Thoracic aorta (tissue), 2 donors: ENCODE results near the gene TRPV2. TPM values are rescaled to one million over a fixed set of nuclear protein-coding genes. Genes with fewer than 3 reads are reported as not detected.
"Not testable (repeated sequence)": the region's sequence is repeated elsewhere in the genome, so short reads cannot be mapped to it uniquely, and the experiment has no call there.

Experiments
- ATAC-seq: fragments of 150-250 bp; one replicate; pipeline ENCODE4 v1.8.0; 2017; ENCODE audit warnings: low read depth; ENCODE audit not compliant: insufficient number of reproducible peaks, low FRiP score
- DNase-seq: peaks from one replicate; pipeline ENCODE4 v3.0.0-alpha.2; 2020; ENCODE audit warnings: low spot score
- H3K27ac ChIP-seq, 2 donors: fragments of 200-600 bp; sonication (generic); 1 replicate in 1 of 2; 2 replicates in 1 of 2; pipeline ENCODE4 v1.5.1; 2016; ENCODE audit warnings: mild to moderate bottlenecking in 2 of 2, moderate library complexity in 2 of 2
- H3K27me3 ChIP-seq: fragments of 200-600 bp; sonication (generic); replicated peaks from 2 replicates; pipeline ENCODE4 v1.6.0; 2016; ENCODE audit warnings: mild to moderate bottlenecking; ENCODE audit not compliant: insufficient read depth
- H3K36me3 ChIP-seq: fragments of 200-600 bp; sonication (generic); one replicate; pipeline ENCODE4 v1.5.1; 2016
- H3K4me1 ChIP-seq, 2 donors: fragments of 200-600 bp; sonication (generic); 1 replicate in 1 of 2; 2 replicates in 1 of 2; pipeline versions ENCODE4 v1.5.1 to v1.6.0; 2016; ENCODE audit warnings: low read depth in 2 of 2, mild to moderate bottlenecking in 1 of 2; ENCODE audit not compliant: control insufficient read depth in 1 of 2
- H3K4me3 ChIP-seq: fragments of 200-600 bp; sonication (generic); 2 replicates; pipeline ENCODE4 v1.5.1; 2016; ENCODE audit warnings: mild to moderate bottlenecking
- H3K9me3 ChIP-seq: fragments of 200-600 bp; sonication (generic); 2 replicates; pipeline ENCODE4 v1.5.1; 2016
- total RNA-seq, 2 donors: library from RNA; depleted of rRNA; stranded (reverse); fragments of >200 nt; gene quantifications; one replicate each; pipeline versions ENCODE4 v1.1.0 to v1.2.3, GENCODE V29; 2016
- TF ChIP-seq, protein P1 (sequence below): fragments of 200-600 bp; sonication (generic); IDR thresholded peaks from one replicate; pipeline ENCODE4 v1.5.1; 2019; ENCODE audit warnings: antibody characterized with exemption

TRPV2 gene
- total RNA-seq, 2 donors from 2014 or later: 18.5 to 28.6 TPM

DNA sequence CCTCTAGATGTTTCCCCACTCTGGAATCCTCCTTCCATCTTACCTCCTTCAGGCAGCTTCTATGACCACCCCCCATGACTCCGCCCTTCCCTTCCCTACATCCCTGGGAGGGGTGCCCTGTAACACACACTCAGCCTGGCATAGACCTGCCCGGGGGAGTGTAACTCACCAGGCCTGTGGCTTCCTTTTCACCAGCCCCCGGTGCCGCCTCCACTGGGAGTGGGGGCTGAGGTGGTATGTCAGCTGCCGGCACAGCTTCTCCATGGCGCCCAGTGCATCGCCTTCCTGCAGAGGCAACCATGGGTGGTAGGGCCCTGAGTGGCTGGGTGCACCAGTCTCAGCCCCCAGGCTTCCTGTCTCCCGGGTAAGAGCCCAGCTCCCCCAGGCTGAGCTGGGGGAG, 32.3 kb downstream of the TRPV2 start:
- H3K36me3 ChIP-seq: peaks cover 19% of the 10 kb centered on the region
- no peak overlapping the region for H3K4me3 ChIP-seq
- TF ChIP-seq, protein P1, sequence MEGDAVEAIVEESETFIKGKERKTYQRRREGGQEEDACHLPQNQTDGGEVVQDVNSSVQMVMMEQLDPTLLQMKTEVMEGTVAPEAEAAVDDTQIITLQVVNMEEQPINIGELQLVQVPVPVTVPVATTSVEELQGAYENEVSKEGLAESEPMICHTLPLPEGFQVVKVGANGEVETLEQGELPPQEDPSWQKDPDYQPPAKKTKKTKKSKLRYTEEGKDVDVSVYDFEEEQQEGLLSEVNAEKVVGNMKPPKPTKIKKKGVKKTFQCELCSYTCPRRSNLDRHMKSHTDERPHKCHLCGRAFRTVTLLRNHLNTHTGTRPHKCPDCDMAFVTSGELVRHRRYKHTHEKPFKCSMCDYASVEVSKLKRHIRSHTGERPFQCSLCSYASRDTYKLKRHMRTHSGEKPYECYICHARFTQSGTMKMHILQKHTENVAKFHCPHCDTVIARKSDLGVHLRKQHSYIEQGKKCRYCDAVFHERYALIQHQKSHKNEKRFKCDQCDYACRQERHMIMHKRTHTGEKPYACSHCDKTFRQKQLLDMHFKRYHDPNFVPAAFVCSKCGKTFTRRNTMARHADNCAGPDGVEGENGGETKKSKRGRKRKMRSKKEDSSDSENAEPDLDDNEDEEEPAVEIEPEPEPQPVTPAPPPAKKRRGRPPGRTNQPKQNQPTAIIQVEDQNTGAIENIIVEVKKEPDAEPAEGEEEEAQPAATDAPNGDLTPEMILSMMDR: no peak
- ATAC-seq (no peak), DNase-seq (no peak)
- H3K9me3 ChIP-seq: no peaks in the 10 kb centered on the region
- H3K27ac ChIP-seq: no peak overlapping the region
- no peaks in the 10 kb centered on the region for H3K27me3 ChIP-seq
- H3K4me1 ChIP-seq: no peaks in the 10 kb centered on the region

DNA sequence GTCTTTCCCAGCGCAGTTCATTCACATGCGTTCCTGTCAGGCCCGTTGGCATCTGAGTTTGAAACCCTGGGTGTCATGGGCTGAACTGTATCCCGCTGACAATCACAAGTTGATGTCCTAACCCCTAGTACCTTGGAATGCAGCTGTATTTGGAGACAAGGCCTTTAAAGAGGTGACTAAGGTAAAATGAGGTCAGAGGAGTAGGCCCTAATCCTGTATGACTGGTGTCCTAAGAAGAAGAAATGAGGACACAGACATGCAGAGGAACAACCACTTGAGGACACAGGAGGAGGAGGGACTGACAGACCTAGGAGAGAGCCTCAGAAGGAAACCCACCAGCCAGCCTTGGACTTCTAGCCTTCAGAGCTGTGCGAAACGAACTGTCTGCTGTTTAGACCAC, 33.1 kb downstream of the TRPV2 start:
- TF ChIP-seq, protein P1: no peak
- ATAC-seq: no peak

DNA sequence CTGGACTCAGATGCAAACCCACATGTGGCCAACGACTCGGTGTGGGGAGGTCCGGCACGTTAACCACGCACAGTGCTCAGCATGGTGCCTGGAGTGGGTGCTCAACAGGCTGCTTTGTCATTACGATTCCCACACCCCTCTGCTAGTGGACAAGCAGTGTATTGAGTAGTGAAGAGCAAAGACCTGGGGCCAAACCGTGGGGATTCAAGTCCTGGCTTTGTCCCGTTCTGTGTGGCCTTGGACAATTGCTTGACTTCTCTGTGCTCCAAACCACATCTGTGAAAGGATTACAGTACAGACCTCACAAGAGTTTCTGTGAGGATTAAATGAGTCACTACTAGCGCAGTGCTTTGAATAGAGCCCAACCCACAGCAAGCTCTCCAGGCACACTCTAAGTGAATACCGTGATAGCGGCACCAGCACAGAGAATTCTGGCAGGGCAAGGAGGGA, 33.8 kb downstream of the TRPV2 start:
- H3K4me1 ChIP-seq: peaks cover 0 to 6% of the 10 kb centered on the region in 2 donors
- H3K4me3 ChIP-seq: no peak overlapping the region
- TF ChIP-seq, protein P1: no peak
- H3K36me3 ChIP-seq: peaks cover 11% of the 10 kb centered on the region
- ATAC-seq (no peak), DNase-seq (no peak)
- H3K27me3 ChIP-seq: no peaks in the 10 kb centered on the region
- no peaks in the 10 kb centered on the region for H3K9me3 ChIP-seq
- no peak overlapping the region for H3K27ac ChIP-seq

More for the DNA sequence above, 33.1 kb downstream of the TRPV2 start:
- Histone ChIP-seq H3K4me3 (no peak overlapping the region), H3K9me3 (no peaks in the 10 kb centered on the region), H3K27me3 (no peaks in the 10 kb centered on the region), H3K36me3 (peaks cover 15% of the 10 kb centered on the region), H3K27ac (no peak overlapping the region), H3K4me1 (peaks cover 0 to 6% of the 10 kb centered on the region in 2 donors)
- DNase-seq: no peak

DNA sequence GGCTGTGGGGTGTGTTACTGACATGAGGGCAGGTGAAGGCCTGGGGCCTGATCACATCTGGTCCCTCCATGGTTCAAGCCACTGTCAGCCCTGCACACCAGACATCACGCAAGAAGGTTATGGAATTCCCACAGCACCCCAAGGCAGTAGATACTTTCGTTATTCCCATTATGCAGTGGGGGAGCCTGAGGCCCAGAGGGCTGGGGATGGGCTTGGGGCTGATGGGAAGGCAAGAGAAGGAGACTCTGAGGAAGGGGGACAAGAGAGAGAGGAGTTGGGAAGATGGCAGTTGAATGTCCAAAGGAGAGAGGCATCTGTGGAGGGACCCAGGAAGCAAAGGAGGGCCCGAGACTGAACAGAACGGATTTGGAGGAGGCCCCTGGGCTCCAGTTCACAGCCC, 34.7 kb downstream of the TRPV2 start:
- ATAC-seq: no peak
- TF ChIP-seq, protein P1: no peak

DNA sequence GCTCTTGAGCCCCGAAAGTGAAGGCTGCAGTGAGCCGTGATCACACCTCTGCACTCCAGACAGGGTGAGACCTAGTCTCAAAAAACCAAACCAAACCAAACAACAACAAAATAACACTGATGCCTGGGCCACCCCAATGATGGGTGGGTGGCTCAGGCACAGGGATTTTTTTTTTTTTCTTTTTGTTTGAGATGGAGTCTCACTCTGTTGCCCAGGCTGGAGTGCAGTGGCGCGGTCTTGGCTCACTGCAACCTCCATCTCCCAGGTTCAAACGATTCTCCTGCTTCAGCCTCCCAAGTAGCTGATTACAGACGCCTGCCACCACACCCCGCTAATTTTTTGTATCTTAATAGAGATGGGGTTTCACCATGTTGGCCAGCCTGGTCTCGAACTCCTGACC, 36.9 kb downstream of the TRPV2 start:
- not testable (repeated sequence) for H3K27ac ChIP-seq, H3K4me1 ChIP-seq, H3K9me3 ChIP-seq, H3K27me3 ChIP-seq, ATAC-seq, H3K36me3 ChIP-seq, H3K4me3 ChIP-seq, DNase-seq

More for the DNA sequence above, 34.7 kb downstream of the TRPV2 start:
- H3K36me3 ChIP-seq: peaks cover 7% of the 10 kb centered on the region
- no peak overlapping the region for H3K27ac ChIP-seq
- no peak overlapping the region for H3K4me3 ChIP-seq
- no peaks in the 10 kb centered on the region for H3K9me3 ChIP-seq
- H3K4me1 ChIP-seq: peaks cover 0 to 6% of the 10 kb centered on the region in 2 donors
- no peak for DNase-seq
- H3K27me3 ChIP-seq: no peaks in the 10 kb centered on the region

DNA sequence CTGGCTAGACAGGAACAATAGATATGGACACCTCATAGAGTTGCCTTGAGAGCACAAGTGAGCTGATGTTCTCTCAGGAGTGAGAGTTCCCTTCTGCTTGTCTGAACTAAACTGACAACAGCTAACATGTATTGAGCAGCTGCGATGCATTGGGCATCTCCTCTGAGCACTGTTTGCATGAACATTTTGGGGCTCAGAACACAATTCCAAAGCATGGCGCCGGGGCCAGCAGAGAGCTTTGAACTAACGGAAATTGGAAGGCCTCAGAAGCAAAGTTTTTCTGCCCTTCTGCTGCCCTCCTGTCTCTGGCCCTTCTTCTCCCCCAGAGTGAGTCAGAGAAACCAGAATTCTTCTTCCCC, 38.1 kb downstream of the TRPV2 start:
- Histone ChIP-seq H3K4me3 (no peak overlapping the region), H3K27ac (no peak overlapping the region), H3K9me3 (no peaks in the 10 kb centered on the region), H3K27me3 (no peaks in the 10 kb centered on the region), H3K4me1 (peaks cover 0 to 6% of the 10 kb centered on the region in 2 donors), H3K36me3 (no peaks in the 10 kb centered on the region)
- TF ChIP-seq, protein P1: no peak
- ATAC-seq: no peak
- DNase-seq: no peak
